MM.1S (cell line): Measurements from ENCODE around the gene NLRP5.

Experiments used
- DNase-seq: peaks from one replicate; pipeline ENCODE4 v3.0.0-alpha.2; 2015
- H2AFZ ChIP-seq: fragments of 300-600 bp; sonication (generic); 2 replicates; pipeline ENCODE4 v1.6.0; 2016; ENCODE audit warnings: antibody characterized with exemption, low read length
- H3F3A ChIP-seq: fragments of 300-600 bp; sonication (generic); 2 replicates; pipeline ENCODE4 v1.6.1; 2016; ENCODE audit warnings: mild to moderate bottlenecking, antibody characterized with exemption, low read length, moderate library complexity, mixed read lengths; ENCODE audit not compliant: insufficient read depth
- H3K27ac ChIP-seq: fragments of 300-600 bp; sonication (generic); 2 replicates; pipeline ENCODE4 v1.5.1; 2016; ENCODE audit warnings: mild to moderate bottlenecking, low read length
- H3K27me3 ChIP-seq: fragments of 300-600 bp; sonication (generic); replicated peaks from 2 replicates; pipeline ENCODE4 v1.6.0; 2016; ENCODE audit warnings: low read length; ENCODE audit not compliant: insufficient read depth
- H3K36me3 ChIP-seq: fragments of 300-600 bp; sonication (generic); replicated peaks from 2 replicates; pipeline ENCODE4 v1.6.1; 2016; ENCODE audit warnings: mild to moderate bottlenecking, low read length, mixed read lengths; ENCODE audit not compliant: insufficient read depth
- H3K4me1 ChIP-seq: fragments of 300-600 bp; sonication (generic); 2 replicates; pipeline ENCODE4 v1.6.1; 2016; ENCODE audit warnings: low read length, mixed read lengths
- H3K4me2 ChIP-seq: fragments of 300-600 bp; sonication (generic); 2 replicates; pipeline ENCODE4 v1.6.0; 2016; ENCODE audit warnings: low read depth, low read length
- H3K4me3 ChIP-seq: fragments of 300-600 bp; sonication (generic); 2 replicates; pipeline ENCODE4 v1.5.1; 2016; ENCODE audit warnings: low read length, mixed read lengths
- H3K79me2 ChIP-seq: fragments of 300-600 bp; sonication (generic); 2 replicates; pipeline ENCODE4 v1.6.1; 2016; ENCODE audit warnings: mixed run types, low read length, mixed read lengths
- H3K9ac ChIP-seq: fragments of 300-600 bp; sonication (generic); 2 replicates; pipeline ENCODE4 v1.6.1; 2016; ENCODE audit warnings: low read length, mixed read lengths
- H3K9me2 ChIP-seq: fragments of 300-600 bp; sonication (generic); replicated peaks from 2 replicates; pipeline ENCODE4 v1.6.1; 2016; ENCODE audit warnings: mild to moderate bottlenecking, low read length, mixed read lengths; ENCODE audit not compliant: insufficient read depth
- H3K9me3 ChIP-seq: fragments of 300-600 bp; sonication (generic); replicated peaks from 2 replicates; pipeline ENCODE4 v1.6.1; 2016; ENCODE audit warnings: mild to moderate bottlenecking, low read length, mixed read lengths; ENCODE audit not compliant: insufficient read depth
- H4K20me1 ChIP-seq: fragments of 300-600 bp; sonication (generic); 2 replicates; pipeline ENCODE4 v1.6.1; 2016; ENCODE audit warnings: mild to moderate bottlenecking, low read length, moderate library complexity, mixed read lengths; ENCODE audit not compliant: insufficient read depth
- EZH2 ChIP-seq: fragments of 300-600 bp; sonication (generic); optimal IDR thresholded peaks from 2 replicates; pipeline ENCODE3; 2017; ENCODE audit warnings: low read depth, mild to moderate bottlenecking, antibody characterized with exemption, low read length, mixed read lengths
- EZH2phosphoT487 ChIP-seq: fragments of 300-600 bp; sonication (generic); IDR thresholded peaks from 2 replicates; pipeline ENCODE4 v1.6.1; 2018; ENCODE audit warnings: antibody characterized with exemption, low read length
- TF ChIP-seq, protein P1 (sequence below): fragments of 300-600 bp; sonication (generic); IDR thresholded peaks from 2 replicates; pipeline ENCODE4 v1.5.1; 2016; ENCODE audit warnings: antibody characterized with exemption, low read length, mixed read lengths

NLRP5 gene

DNA sequence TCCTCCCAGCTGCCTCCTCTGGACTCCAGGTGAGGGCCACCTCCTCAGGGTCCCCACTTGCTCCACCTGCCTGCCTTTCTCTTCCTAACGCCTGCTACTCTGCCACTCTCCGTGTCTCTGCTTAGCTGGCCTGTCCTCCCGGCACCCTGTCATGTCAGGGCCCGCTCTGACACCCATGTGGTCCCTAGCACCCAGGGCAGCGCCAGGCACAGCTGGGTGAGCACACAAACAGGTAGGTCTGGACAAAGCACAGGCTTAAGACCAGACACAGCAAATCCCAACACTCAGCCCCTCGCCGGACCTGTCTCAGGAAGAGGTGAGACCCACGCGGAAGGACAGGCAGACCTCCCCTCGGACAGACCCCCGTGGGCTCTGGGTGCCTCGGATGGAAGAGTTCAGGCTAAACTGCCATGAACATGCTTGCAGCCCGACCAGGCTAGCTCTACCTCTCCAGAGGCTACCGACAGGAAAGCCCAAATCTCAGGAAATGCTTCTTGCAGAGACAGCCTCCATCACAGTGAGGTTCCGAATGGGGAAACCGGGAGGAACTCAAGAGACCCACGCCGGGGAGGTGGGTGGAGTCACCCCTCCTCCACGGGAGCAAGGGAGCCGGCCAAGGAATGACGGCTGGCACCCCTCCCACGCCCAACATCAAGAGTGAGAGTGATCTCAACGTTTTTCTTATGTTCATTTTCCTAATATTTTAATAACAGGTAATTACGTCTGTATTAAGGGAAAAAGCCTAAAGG is 122.0 kb downstream of the NLRP5 start:
- H3K4me3 ChIP-seq: no peak overlapping the region
- H3K36me3 ChIP-seq: no peaks in the 10 kb centered on the region
- peaks cover 93% of the 10 kb centered on the region for H3K79me2 ChIP-seq
- no peaks in the 10 kb centered on the region for H3F3A ChIP-seq
- no peak overlapping the region for H2AFZ ChIP-seq
- H3K27ac ChIP-seq: no peak overlapping the region
- no peaks in the 10 kb centered on the region for H3K4me1 ChIP-seq
- no peak overlapping the region for H3K9ac ChIP-seq
- no peaks in the 10 kb centered on the region for H3K9me3 ChIP-seq
- no peaks in the 10 kb centered on the region for H3K27me3 ChIP-seq
- H4K20me1 ChIP-seq: peaks cover 10% of the 10 kb centered on the region; the same call in 1 of the 2 replicates
- H3K9me2 ChIP-seq: no peaks in the 10 kb centered on the region
- DNase-seq: no peak
- no peak overlapping the region for H3K4me2 ChIP-seq
- TF ChIP-seq EZH2phosphoT487 (no peak), EZH2 (no peak)
- TF ChIP-seq, protein P1, sequence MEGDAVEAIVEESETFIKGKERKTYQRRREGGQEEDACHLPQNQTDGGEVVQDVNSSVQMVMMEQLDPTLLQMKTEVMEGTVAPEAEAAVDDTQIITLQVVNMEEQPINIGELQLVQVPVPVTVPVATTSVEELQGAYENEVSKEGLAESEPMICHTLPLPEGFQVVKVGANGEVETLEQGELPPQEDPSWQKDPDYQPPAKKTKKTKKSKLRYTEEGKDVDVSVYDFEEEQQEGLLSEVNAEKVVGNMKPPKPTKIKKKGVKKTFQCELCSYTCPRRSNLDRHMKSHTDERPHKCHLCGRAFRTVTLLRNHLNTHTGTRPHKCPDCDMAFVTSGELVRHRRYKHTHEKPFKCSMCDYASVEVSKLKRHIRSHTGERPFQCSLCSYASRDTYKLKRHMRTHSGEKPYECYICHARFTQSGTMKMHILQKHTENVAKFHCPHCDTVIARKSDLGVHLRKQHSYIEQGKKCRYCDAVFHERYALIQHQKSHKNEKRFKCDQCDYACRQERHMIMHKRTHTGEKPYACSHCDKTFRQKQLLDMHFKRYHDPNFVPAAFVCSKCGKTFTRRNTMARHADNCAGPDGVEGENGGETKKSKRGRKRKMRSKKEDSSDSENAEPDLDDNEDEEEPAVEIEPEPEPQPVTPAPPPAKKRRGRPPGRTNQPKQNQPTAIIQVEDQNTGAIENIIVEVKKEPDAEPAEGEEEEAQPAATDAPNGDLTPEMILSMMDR: no peak

DNA sequence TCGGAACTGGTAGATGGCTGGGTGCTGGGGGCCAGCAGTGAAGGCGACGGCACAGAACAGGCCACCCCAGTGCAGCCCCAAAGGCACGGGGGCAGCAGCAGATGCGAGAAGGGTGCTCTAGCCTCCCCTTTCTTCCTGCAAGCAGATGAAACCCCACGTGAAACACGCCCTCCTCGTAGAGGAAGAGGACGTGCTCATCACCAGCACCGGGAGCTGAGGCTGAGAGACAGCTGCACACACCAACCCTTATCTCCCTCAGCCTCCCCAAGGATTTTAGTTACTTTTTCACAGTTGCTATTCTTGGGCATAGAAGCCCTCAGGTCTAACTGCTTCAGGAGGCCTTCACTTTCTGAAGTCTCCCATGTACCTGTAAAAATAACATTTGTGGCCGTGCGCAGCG is 122.7 kb downstream of the NLRP5 start:
- Histone ChIP-seq H3K4me3 (no peak overlapping the region), H3K36me3 (no peaks in the 10 kb centered on the region), H3K4me1 (no peaks in the 10 kb centered on the region), H3K9ac (no peak overlapping the region), H3K9me2 (no peaks in the 10 kb centered on the region), H3F3A (no peaks in the 10 kb centered on the region), H4K20me1 (peaks cover 10% of the 10 kb centered on the region; the same call in 1 of the 2 replicates), H3K79me2 (peaks cover 99% of the 10 kb centered on the region), H3K9me3 (no peaks in the 10 kb centered on the region), H3K4me2 (no peak overlapping the region), H3K27me3 (no peaks in the 10 kb centered on the region), H3K27ac (no peak overlapping the region), H2AFZ (no peak overlapping the region)
- DNase-seq: no peak
- TF ChIP-seq, protein P1: no peak

DNA sequence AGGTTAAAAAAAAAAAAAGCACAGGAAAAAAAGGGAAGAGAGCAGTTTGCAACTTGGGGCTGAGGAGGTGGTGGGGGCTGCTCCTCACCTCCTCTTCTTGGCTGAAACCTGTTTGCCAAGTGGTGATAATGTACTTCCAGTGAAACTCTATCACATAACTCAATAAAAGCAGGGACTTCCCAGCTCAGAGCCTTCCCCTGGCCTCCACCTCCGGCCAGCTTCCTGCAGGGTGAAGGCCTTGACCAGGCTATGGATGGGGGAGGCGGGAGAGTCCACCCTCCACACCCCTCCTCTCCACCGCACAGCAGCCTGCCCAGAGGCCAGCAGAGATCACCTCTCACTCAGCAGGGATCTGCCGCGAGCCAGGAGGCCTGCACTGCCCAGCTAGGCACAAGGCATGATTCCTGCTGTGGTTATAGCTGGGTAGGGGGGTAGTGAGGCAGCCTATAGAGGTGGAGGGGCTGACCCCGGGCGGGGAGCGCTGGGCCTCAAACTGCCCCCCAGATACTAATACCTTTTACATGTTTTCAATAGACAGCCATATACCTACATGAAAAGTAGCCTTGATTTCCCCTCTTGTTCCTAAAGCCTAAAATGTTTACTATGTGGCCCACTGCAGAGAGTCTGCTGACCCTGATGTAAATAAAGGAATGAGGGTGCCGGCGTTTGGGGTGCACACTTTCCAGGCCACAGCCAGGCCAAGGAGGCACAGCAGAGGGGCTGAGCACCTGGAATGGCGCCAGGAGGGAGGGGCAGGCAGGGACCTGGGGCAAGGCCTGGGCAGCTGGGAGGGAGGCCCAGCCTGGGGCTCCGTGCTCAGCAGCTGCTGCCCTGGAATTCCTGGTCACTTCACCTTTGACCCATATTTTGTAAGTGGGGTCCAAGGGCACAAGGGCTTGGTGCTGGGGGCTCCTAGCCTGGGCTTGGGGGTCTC is 124.2 kb downstream of the NLRP5 start:
- DNase-seq: no peak
- Histone ChIP-seq H2AFZ (no peak overlapping the region), H3K9ac (no peak overlapping the region), H4K20me1 (peaks cover 14% of the 10 kb centered on the region; the same call in 1 of the 2 replicates), H3K4me3 (no peak overlapping the region), H3K9me3 (no peaks in the 10 kb centered on the region), H3K27me3 (no peaks in the 10 kb centered on the region), H3K4me2 (no peak overlapping the region), H3K4me1 (no peaks in the 10 kb centered on the region), H3K79me2 (peaks cover 100% of the 10 kb centered on the region), H3F3A (no peaks in the 10 kb centered on the region), H3K9me2 (no peaks in the 10 kb centered on the region), H3K36me3 (no peaks in the 10 kb centered on the region), H3K27ac (no peak overlapping the region)
- TF ChIP-seq, protein P1: no peak
- TF ChIP-seq EZH2phosphoT487 (no peak), EZH2 (no peak)
